HepG2 (cell line): Measurements from ENCODE around the gene HPD. TPM values are rescaled to one million over a fixed set of nuclear protein-coding genes. Genes with fewer than 3 reads are reported as not detected.

Source experiments
- CREM ChIP-seq, 2 experiments: sonication (generic) in 1 of 2; formaldehyde crosslinking in 1 of 2; IDR thresholded peaks; 2 replicates each; pipeline versions ENCODE4 v1.4.0 to v1.6.1; 2016 to 2020; ENCODE audit warnings: antibody characterized with exemption in 1 of 2, mild to moderate bottlenecking in 1 of 2, missing genetic modification reagents in 1 of 2
- ETV6 ChIP-seq: sonication (generic); formaldehyde crosslinking; conservative IDR thresholded peaks from 2 replicates; pipeline ENCODE4 v1.4.0; 2020; ENCODE audit warnings: missing genetic modification reagents
- HMGXB3 ChIP-seq: sonication (generic); formaldehyde crosslinking; IDR thresholded peaks from 2 replicates; pipeline ENCODE4 v1.4.0; 2020; ENCODE audit warnings: missing genetic modification reagents, borderline replicate concordance
- HNF4A ChIP-seq: sonication (generic); formaldehyde crosslinking; IDR thresholded peaks from 2 replicates; pipeline ENCODE4 v1.4.0; 2020; ENCODE audit warnings: missing genetic modification reagents
- NR2F2 ChIP-seq: IDR thresholded peaks from 2 replicates; pipeline ENCODE4 v1.6.1; 2012; ENCODE audit warnings: low read depth, inconsistent platforms, borderline replicate concordance
- NRL ChIP-seq: sonication (generic); formaldehyde crosslinking; IDR thresholded peaks from 2 replicates; pipeline ENCODE4 v1.5.0; 2020; ENCODE audit warnings: missing genetic modification reagents, mild to moderate bottlenecking, moderate library complexity, borderline replicate concordance
- PITX1 ChIP-seq: sonication (generic); formaldehyde crosslinking; IDR thresholded peaks from 2 replicates; pipeline ENCODE4 v1.5.1; 2020; ENCODE audit warnings: mild to moderate bottlenecking, missing genetic modification reagents
- RARA ChIP-seq: IDR thresholded peaks from 2 replicates; pipeline ENCODE4 v1.6.1; 2016; ENCODE audit warnings: missing genetic modification reagents, missing compliant biosample characterization
- TFAP4 ChIP-seq: sonication (generic); IDR thresholded peaks from 2 replicates; pipeline ENCODE4 v1.6.1; 2016; ENCODE audit warnings: low read depth, borderline replicate concordance
- TFDP1 ChIP-seq: IDR thresholded peaks from 2 replicates; pipeline ENCODE4 v1.6.1; 2016; ENCODE audit warnings: missing compliant biosample characterization, missing genetic modification reagents, borderline replicate concordance
- YEATS4 ChIP-seq: sonication (generic); formaldehyde crosslinking; IDR thresholded peaks from 2 replicates; pipeline ENCODE4 v1.4.0; 2020; ENCODE audit warnings: missing genetic modification reagents, borderline replicate concordance
- ZBTB4 ChIP-seq: sonication (generic); formaldehyde crosslinking; IDR thresholded peaks from 2 replicates; pipeline ENCODE4 v1.4.0; 2020; ENCODE audit warnings: missing genetic modification reagents, mild to moderate bottlenecking, borderline replicate concordance
- ZFY ChIP-seq: sonication (generic); formaldehyde crosslinking; IDR thresholded peaks from 2 replicates; pipeline ENCODE4 v1.4.0; 2020; ENCODE audit warnings: missing genetic modification reagents
- ZNF414 ChIP-seq: sonication (generic); formaldehyde crosslinking; IDR thresholded peaks from 2 replicates; pipeline ENCODE4 v1.5.0; 2020; ENCODE audit warnings: missing genetic modification reagents
- ZNF782 ChIP-seq: sonication (generic); formaldehyde crosslinking; IDR thresholded peaks from 2 replicates; pipeline ENCODE4 v1.4.0; 2020; ENCODE audit warnings: missing genetic modification reagents, mild to moderate bottlenecking, borderline replicate concordance
- ZSCAN31 ChIP-seq: sonication (generic); formaldehyde crosslinking; IDR thresholded peaks from 2 replicates; pipeline ENCODE4 v1.5.0; 2020; ENCODE audit warnings: low read depth, mild to moderate bottlenecking, missing genetic modification reagents
- ZSCAN9 ChIP-seq: IDR thresholded peaks from 2 replicates; pipeline ENCODE4 v1.6.1; 2016; ENCODE audit warnings: borderline replicate concordance
- polyA plus RNA-seq, 8 experiments: library from polyadenylated mRNA; depleted of rRNA in 3 of 8; stranded (reverse) in 7 of 8; unstranded in 1 of 8; fragments of >200 nt; fragmentation: Illumina TruSeq in 4 of 8; extraction: Trizol in 4 of 8; gene quantifications; 2 replicates each; pipeline versions ENCODE4 v1.2.1 to v1.2.3, GENCODE V29; 2011 to 2016; ENCODE audit warnings: low read depth in 4 of 8, missing spikeins in 1 of 8, mixed read lengths in 1 of 8; ENCODE audit not compliant: insufficient read depth in 1 of 8
- total RNA-seq, 5 experiments: library from RNA; depleted of rRNA; stranded (reverse); fragments of >200 nt; fragmentation: Illumina TruSeq; extraction: Trizol; gene quantifications; 2 replicates each; pipeline ENCODE4 v1.2.3, GENCODE V29; 2016; ENCODE audit warnings: low read depth in 1 of 5

Gene HPD
- total and polyA plus RNA-seq, 2 of the 13 experiments (the other 11 are each of a cell fraction or from before 2014, with no cell fraction given), result 120 to 195 TPM

- TF ChIP-seq HMGXB3, result 0 out of 2 replicates have a peak, but pooled peaks have one; percentile 55
- peak; percentile 42 for TF ChIP-seq HNF4A (CRISPR knock-in tag)
- TF ChIP-seq ZFY (CRISPR knock-in tag), result peak; percentile 55; the same call in 1 of the 2 replicates
- no peak for TF ChIP-seq ZSCAN31 (CRISPR knock-in tag)
- TF ChIP-seq YEATS4 (CRISPR knock-in tag), result peak; percentile 35; the same call in 1 of the 2 replicates
- no peak for TF ChIP-seq ETV6
- peak; percentile 74; the same call in 1 of the 2 replicates for TF ChIP-seq NRL (CRISPR knock-in tag)
- TF ChIP-seq ZSCAN9, result peak; percentile 25; the same call in 1 of the 2 replicates
- peak; percentile 74 for TF ChIP-seq RARA
- peak; percentile 68 for TF ChIP-seq PITX1 (CRISPR knock-in tag)
- TF ChIP-seq CREM (IDR thresholded peaks at IDR 0.05), result peak; percentile 9; the same call in 1 of the 2 replicates
- no peak for TF ChIP-seq CREM (CRISPR knock-in tag; IDR thresholded peaks at IDR 0.05)
- no peak for TF ChIP-seq NR2F2
- TF ChIP-seq TFDP1 (CRISPR knock-in tag), result peak; percentile 79; the same call in 1 of the 2 replicates
- no peak for TF ChIP-seq ZNF782
- TF ChIP-seq TFAP4, result peak; percentile 39; the same call in 1 of the 2 replicates
- TF ChIP-seq ZBTB4 (CRISPR knock-in tag), result 0 out of 2 replicates have a peak, but pooled peaks have one; percentile 4
- peak; percentile 69; the same call in 1 of the 2 replicates for TF ChIP-seq ZNF414 (CRISPR knock-in tag)
Measured at GRCh38 chr12:121797937-121798786, 60.5 kb downstream of the HPD start (continued).
